Measurements from ENCODE around the gene C19orf85.

DNA sequence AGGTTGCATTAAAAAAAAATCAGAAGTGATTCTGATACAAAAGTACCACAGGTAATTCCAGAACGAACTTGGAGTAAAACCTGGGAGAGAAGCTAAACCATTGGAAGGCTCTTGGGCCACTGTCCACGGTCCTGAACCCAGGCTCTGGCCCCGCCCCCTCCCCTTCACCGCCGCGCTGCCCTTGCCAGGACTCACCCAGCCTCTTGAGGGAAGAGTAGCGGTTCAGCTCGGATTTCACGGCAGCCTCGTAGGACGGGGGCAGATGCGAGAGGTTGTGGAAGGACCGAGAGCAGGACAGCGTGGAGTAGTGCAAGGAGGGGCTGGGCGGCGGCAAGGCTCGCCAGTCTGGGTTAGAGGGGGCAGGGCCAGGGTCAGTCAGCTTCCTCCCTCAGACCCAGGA is 27.1 kb downstream of the C19orf85 start:
- TF ChIP-seq, protein P1, sequence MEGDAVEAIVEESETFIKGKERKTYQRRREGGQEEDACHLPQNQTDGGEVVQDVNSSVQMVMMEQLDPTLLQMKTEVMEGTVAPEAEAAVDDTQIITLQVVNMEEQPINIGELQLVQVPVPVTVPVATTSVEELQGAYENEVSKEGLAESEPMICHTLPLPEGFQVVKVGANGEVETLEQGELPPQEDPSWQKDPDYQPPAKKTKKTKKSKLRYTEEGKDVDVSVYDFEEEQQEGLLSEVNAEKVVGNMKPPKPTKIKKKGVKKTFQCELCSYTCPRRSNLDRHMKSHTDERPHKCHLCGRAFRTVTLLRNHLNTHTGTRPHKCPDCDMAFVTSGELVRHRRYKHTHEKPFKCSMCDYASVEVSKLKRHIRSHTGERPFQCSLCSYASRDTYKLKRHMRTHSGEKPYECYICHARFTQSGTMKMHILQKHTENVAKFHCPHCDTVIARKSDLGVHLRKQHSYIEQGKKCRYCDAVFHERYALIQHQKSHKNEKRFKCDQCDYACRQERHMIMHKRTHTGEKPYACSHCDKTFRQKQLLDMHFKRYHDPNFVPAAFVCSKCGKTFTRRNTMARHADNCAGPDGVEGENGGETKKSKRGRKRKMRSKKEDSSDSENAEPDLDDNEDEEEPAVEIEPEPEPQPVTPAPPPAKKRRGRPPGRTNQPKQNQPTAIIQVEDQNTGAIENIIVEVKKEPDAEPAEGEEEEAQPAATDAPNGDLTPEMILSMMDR (conservative IDR thresholded peaks at IDR 0.05; ENCODE audit: low read depth, low read length), result no peak
- TF ChIP-seq EZH2phosphoT487 (IDR thresholded peaks at IDR 0.05; ENCODE audit: borderline replicate concordance, low read length) (no peak), EZH2 (IDR thresholded peaks at IDR 0.05; ENCODE audit: low read length, unreplicated experiment) (no peak)

All from PC-3 (cell line).